OCI-M2 (cell line): Measurements from ENCODE around the gene SLC25A51.
"Not testable (repeated sequence)": the region's sequence is repeated elsewhere in the genome, so short reads cannot be mapped to it uniquely, and the experiment has no call there.

Experiments used
- DNase-seq: peaks from one replicate; lab custom pipeline; 2025; ENCODE audit not compliant: unreplicated experiment; lab: John Stamatoyannopoulos, UW

SLC25A51 gene

GRCh38 chr9:37905776-37906175 lies 1.8 kb upstream of the SLC25A51 start:
- no peak for DNase-seq

- DNase-seq, result no peak
Measured at GRCh38 chr9:37905131-37905505, 1.2 kb upstream of the SLC25A51 start.

DNA sequence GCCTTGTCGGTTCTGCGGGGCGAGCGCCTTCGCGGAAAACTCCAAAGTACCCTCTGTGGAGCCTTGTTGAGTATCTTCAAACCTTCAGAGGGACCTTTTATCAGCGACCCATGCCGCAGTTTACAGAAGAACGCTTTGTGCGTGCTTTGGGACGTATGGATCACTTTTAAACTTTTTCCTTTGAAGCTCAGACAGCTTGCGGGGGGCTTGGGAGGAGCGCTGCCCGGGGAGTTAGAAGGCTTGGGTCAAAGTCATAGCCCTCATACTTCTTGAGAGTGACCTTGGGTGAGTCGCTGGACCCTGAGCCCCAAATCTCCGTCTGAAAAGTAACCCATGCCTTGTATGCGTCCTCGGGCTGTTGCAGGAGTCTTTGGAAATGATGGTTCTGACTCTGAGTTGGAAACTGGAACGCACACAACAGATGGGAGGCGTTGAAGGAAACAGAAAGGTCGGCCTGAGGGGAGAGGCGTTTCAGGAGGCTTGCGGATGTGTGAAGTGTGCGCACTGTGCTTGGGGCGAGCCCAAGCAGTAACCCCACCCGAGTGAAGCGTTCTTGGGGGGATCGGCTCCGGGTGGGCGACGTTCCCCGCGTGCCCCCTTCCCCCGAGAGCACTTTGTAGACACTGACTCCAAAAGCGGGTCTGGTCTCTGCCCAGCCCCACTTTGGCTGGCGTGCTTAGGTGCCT lies 661 bp upstream of the SLC25A51 start:
- DNase-seq, result no peak

- no peak for DNase-seq
Measured at GRCh38 chr9:37902796-37903646, 906 bp downstream of the SLC25A51 start.

DNA sequence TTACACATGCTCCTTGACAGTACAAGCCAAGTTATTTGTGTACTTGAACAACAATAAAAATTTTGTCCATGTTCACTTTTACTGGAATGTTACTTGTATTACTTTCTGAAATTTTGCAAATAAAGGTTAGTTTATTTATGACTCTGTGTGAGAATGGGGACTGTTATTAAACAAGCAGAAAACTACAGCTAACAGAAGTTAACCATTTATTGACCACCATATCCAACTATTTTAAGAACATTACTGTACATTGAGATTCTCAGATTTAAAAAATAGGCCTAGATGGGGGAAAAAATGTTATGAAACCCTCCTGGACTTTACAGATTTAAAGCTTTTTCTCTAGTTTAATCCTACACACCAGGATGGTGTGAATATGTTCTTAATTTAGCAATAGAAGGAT lies 1.8 kb downstream of the SLC25A51 start:
- DNase-seq, result no peak

DNA sequence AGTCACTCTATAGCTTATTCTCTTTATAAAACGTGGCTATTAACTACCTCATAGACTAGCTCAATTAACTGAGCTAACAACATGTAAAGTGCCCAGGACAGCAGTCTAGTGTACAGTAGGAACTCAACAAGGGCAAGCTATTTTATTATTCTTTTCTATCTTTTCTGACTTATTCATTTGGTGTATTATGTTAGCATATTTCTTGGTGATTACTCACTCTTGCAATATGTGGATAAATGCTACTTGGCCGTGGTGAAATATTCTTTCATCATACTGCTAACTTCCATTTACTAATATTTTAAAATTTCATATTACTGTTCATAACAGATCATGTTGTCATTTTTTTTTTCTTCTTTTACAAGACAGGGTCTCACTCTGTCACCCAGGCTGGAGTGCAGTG lies 4.9 kb downstream of the SLC25A51 start:
- DNase-seq, result no peak

- DNase-seq, result no peak
Measured at GRCh38 chr9:37897665-37898064, 6.3 kb downstream of the SLC25A51 start.

- DNase-seq, result no peak
Measured at GRCh38 chr9:37892063-37892462, 11.9 kb downstream of the SLC25A51 start.

DNA sequence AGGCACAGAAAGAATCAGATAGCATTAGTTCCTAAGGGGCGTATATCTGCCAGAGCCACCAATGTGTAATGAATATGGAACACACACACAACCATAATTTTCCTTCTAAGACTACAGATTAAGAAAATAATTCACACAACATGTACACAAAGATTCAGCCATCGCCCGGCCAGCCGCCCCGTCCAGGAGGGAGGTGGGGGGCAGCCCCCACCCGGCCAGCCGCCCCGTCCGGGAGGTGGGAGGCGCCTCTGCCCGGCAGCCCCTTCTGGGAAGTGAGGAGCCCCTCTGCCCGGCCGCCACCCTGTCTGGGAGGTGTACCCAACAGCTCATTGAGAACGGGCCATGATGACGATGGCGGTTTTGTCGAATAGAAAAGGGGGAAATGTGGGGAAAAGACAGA lies 12.9 kb downstream of the SLC25A51 start:
- not testable (repeated sequence) for DNase-seq

DNA sequence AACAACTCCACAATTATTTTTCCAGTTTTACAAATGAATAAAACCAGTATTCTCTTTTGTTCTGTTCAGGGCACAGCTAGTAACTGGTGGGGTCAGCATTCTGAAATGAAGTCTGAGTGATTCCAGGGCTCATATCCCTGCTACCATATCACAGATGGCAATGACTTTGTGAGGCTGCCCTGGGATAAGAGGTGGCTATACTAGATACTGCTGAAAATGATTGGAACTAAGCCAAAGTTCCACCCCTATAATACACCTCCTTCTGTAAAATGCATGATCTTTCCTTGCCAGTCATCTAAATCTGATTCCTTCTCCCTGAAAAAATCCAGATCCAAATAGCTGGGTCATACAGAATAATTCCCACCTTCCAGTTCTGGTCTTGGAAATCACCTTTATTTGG lies 14.4 kb downstream of the SLC25A51 start:
- DNase-seq, result no peak

GRCh38 chr9:37887977-37888583 lies 15.8 kb downstream of the SLC25A51 start:
- DNase-seq, result not testable (repeated sequence)

GRCh38 chr9:37880916-37881479 lies 22.9 kb downstream of the SLC25A51 start:
- DNase-seq, result no peak

GRCh38 chr9:37876376-37876775 lies 27.6 kb downstream of the SLC25A51 start:
- no peak for DNase-seq

- no peak for DNase-seq
Measured at GRCh38 chr9:37873955-37874354, 30.0 kb downstream of the SLC25A51 start.

DNA sequence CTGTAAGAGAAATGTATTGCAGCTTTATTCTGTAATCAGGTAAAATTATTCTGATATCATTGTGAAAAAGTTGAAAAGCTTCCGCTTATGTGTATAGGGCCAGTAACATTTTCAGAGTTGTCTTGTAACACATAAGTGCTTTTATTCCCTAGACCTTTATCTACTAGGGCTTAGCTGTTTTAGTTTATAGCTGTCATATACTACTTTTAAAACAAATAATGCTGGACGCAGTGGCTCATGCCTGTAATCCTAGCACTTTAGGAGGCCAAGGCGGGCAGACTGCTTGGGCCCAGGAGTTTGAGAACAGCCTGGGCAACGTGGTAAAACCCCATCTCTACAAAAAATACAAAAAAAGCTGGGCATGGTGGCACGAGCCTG lies 33.1 kb downstream of the SLC25A51 start:
- no peak for DNase-seq

- DNase-seq, result no peak
Measured at GRCh38 chr9:37870081-37870798, 33.7 kb downstream of the SLC25A51 start.

DNA sequence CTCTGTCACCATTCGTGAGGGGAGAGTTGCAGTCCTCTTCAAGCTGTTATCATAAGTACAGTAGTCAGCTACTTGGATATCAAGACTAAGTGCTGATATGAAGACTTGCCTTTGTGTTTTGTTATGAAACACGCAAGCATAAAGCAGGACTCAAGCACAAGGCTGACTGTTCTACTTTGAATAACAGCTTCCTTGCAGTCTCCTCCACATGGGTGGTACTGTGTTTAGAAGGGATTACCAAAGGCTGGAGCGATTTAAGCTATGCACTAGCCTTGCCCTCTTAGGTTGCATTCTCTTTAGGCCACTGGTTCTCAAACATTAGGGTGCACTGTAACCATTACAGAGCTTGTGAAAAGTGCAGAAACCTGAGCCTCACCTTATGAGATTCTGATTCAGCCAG lies 41.4 kb downstream of the SLC25A51 start:
- DNase-seq, result no peak

DNA sequence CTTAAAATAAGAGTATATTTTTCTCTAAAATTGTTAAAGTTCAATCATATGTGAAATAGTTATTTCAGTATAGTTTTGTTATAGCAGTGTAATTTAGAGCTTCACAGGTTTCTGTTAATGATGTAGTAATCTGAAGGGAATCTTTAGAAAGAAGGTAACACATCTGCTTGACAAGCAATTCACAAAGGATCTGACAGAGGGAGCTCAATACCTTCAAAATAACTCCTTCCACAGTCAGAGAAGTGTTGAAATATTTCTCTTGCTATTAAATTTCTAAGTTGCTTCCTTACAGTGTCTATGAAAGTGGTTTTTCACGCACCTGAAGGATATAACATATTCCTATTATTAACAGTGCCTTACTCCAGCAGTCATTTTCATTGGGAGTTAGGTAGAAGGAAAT lies 44.9 kb downstream of the SLC25A51 start:
- DNase-seq, result no peak

GRCh38 chr9:37856551-37856950 lies 47.4 kb downstream of the SLC25A51 start:
- DNase-seq, result no peak

- no peak for DNase-seq
Measured at GRCh38 chr9:37852222-37852621, 51.7 kb downstream of the SLC25A51 start.

- DNase-seq, result no peak
Measured at GRCh38 chr9:37840560-37841194, 63.2 kb downstream of the SLC25A51 start.
